Erythroblast (primary cell): ENCODE data around the gene MLLT10.

Source experiments
- GATA1 ChIP-seq: IDR thresholded peaks from 2 replicates; pipeline ENCODE4 v1.6.1; 2011; ENCODE audit warnings: low read depth, mild to moderate bottlenecking, control low read depth, low read length, moderate library complexity
- POLR2A ChIP-seq: IDR thresholded peaks from 2 replicates; pipeline ENCODE4 v1.6.1; 2011; ENCODE audit warnings: mild to moderate bottlenecking, low read length

DNA sequence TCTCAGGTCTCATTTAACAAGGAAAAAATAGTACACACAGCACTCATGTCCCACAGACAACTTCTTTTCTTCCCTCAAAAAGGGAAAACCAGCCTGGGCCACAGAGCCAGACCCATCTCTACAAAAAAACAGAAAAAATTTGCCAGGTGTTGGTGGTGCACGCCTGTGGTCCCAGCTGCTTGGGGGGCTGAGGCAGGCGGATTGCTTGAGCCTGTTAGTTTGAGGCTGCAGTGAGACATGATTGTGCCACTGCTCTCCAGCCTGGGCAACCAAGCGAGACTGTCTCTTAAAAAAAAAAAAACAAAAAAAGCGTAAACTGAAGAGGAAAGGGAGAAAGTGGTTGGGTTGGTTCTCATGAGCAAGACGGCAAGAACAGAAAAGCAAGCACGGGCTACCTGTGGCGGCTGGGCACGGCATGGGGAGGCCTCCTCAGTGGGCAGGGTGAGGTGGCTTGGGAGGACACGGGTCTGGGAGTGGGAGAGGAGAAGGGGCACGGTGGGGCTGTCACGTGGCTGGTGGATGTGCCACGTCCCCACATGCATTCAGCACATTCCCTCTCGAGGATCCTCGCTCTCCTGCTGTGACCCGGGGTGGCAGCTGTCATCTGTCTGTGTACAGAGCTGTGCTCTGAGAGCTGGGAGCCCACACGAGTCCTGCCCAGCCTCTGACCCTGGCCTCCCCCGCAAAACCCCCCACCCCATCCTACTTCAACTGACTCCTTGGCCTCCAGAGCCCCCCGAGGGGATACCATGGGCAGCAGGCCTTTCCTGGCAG is 219.7 kb downstream of the MLLT10 start:
- TF ChIP-seq POLR2A, result no peak
- no peak for TF ChIP-seq GATA1
